Heart left ventricle (tissue), 13 donors: ENCODE measurements around the gene APOC4.

Source experiments
- CTCF ChIP-seq, 12 donors: fragments of 200-600 bp; sonication (generic) in 4 of 12; IDR thresholded peaks; one replicate each; pipeline versions ENCODE4 v1.5.0 to v1.8.0; 2018 to 2022; ENCODE audit warnings: antibody characterized with exemption in 12 of 12, mild to moderate bottlenecking in 5 of 12
- POLR2A ChIP-seq, 2 donors: fragments of 450-650 bp; IDR thresholded peaks; one replicate each; pipeline ENCODE4 v1.6.1; 2017; ENCODE audit warnings: antibody characterized with exemption in 2 of 2, mild to moderate bottlenecking in 2 of 2, moderate library complexity in 2 of 2
- donor health status: ischemic (EF 13 %, LVEDD 7.1; RV severe dilation, severe dysfunction).
- donor health status: DM: no; HTN: yes; CAD: no.
- donor health status: DM: no; HTN: no; CAD: no.
- donor health status: ischemic (EF 25% LVEDD 6.9; RV normal size, moderate dysfunction).
- donor health status: ischemic (EF 25% LVEDD 5.7; RV mildly dilated, moderate dysfunction).
- donor health status: ischemic (EF 35%, LVEDD 5.7; RV mildly dilated, moderate dysfunction).
- donor health status: nonischemic (EF 11% LVEDD 7.7; RV severe dilation, severe dysfunction).
- donor health status: DM: yes; HTN: yes; CAD: no.
- donor health status: PGD.
- donor health status: ischemic (EF 29% LVEDD 5.4; RV normal size, mild dysfunction).
- donor health status: nonischemic (EF 23%, LVEDD 6.1; RV moderate dilation, normal function).

GRCh38 chr19:44942067-44942571 lies at the start of gene APOC4:
- TF ChIP-seq CTCF (IDR thresholded peaks at IDR 0.05) (no peak), POLR2A (IDR thresholded peaks at IDR 0.05) (no peak)
